MG63 (cell line): ENCODE results near the gene TMEM39A. TPM values are rescaled to one million over a fixed set of nuclear protein-coding genes. Genes with fewer than 3 reads are reported as not detected.

Experiments
- DNase-seq: peaks from one replicate; pipeline ENCODE4 v3.0.0-alpha.2; 2020
- H3K27me3 ChIP-seq: fragments of 250-450 bp; sonication (Bioruptor Pico); 2 replicates; pipeline ENCODE4 v1.5.1; 2020; ENCODE audit warnings: mild to moderate bottlenecking, moderate library complexity
- H3K36me3 ChIP-seq: fragments of 250-450 bp; sonication (Bioruptor Pico); 2 replicates; pipeline ENCODE4 v1.5.1; 2020; ENCODE audit warnings: mild to moderate bottlenecking, moderate library complexity
- H3K4me3 ChIP-seq: fragments of 250-450 bp; sonication (Bioruptor Pico); 2 replicates; pipeline ENCODE4 v1.5.1; 2020; ENCODE audit warnings: mild to moderate bottlenecking, moderate library complexity
- H3K9me3 ChIP-seq: fragments of 250-450 bp; sonication (Bioruptor Pico); 2 replicates; pipeline ENCODE4 v1.5.1; 2020; ENCODE audit warnings: mild to moderate bottlenecking, moderate library complexity
- total RNA-seq: library from RNA; depleted of rRNA; stranded (reverse); fragments of >200 nt; shearing (Covaris generic); gene quantifications from 2 replicates; pipeline ENCODE4 v1.2.3, GENCODE V29; 2014; ENCODE audit warnings: low replicate concordance; rRNA removed

Gene TMEM39A
- 27.9 and 37.9 TPM in 2 replicates for total RNA-seq

GRCh38 chr3:119463171-119464169, at the start of gene TMEM39A:
Gene TMEM39A, minus strand, starts transcription at chr3:119463615. Its CDS starts 1,541 bp downstream, at chr3:119462074.
- Histone ChIP-seq H3K27me3 (no peaks in the 10 kb centered on the region), H3K36me3 (peaks cover 40% of the 10 kb centered on the region), H3K4me3 (peak within 1 kb of the TSS; percentile 97), H3K9me3 (no peaks in the 10 kb centered on the region)
- DNase-seq, result peak; percentile 100

GRCh38 chr3:119510690-119511089, 47.3 kb upstream of the TMEM39A start:
- H3K36me3 ChIP-seq, result peaks cover 75% of the 10 kb centered on the region
- no peak for DNase-seq
- H3K27me3 ChIP-seq, result no peaks in the 10 kb centered on the region
- H3K4me3 ChIP-seq, result no peak overlapping the region
- no peaks in the 10 kb centered on the region for H3K9me3 ChIP-seq

- H3K4me3 ChIP-seq, result no peak overlapping the region
- H3K27me3 ChIP-seq, result no peaks in the 10 kb centered on the region
- H3K36me3 ChIP-seq, result peaks cover 73% of the 10 kb centered on the region
- DNase-seq, result no peak
- no peaks in the 10 kb centered on the region for H3K9me3 ChIP-seq
Measured at GRCh38 chr3:119508172-119508845, 44.9 kb upstream of the TMEM39A start.

GRCh38 chr3:119507404-119507803, 44.0 kb upstream of the TMEM39A start:
- Histone ChIP-seq H3K27me3 (no peaks in the 10 kb centered on the region), H3K36me3 (peaks cover 75% of the 10 kb centered on the region), H3K9me3 (no peaks in the 10 kb centered on the region), H3K4me3 (no peak overlapping the region)
- no peak for DNase-seq

- Histone ChIP-seq H3K36me3 (peaks cover 77% of the 10 kb centered on the region), H3K9me3 (no peaks in the 10 kb centered on the region), H3K27me3 (no peaks in the 10 kb centered on the region), H3K4me3 (no peak overlapping the region)
- DNase-seq, result no peak
Measured at GRCh38 chr3:119506631-119507030, 43.2 kb upstream of the TMEM39A start.

GRCh38 chr3:119500901-119501300, 37.5 kb upstream of the TMEM39A start:
- H3K9me3 ChIP-seq, result no peaks in the 10 kb centered on the region
- no peaks in the 10 kb centered on the region for H3K27me3 ChIP-seq
- peaks cover 36% of the 10 kb centered on the region for H3K36me3 ChIP-seq
- H3K4me3 ChIP-seq, result no peak overlapping the region
- no peak for DNase-seq

GRCh38 chr3:119500265-119500664, 36.9 kb upstream of the TMEM39A start:
- peak overlapping the region; percentile 99 for H3K4me3 ChIP-seq

GRCh38 chr3:119498186-119499011, 35.0 kb upstream of the TMEM39A start, which contains the start of gene TIMMDC1:
Gene TIMMDC1, plus strand, starts transcription at chr3:119498547. Its CDS starts 187 bp downstream, at chr3:119498734.
- Histone ChIP-seq H3K4me3 (peak within 1 kb of the TSS; percentile 99), H3K36me3 (peaks cover 17% of the 10 kb centered on the region), H3K27me3 (no peaks in the 10 kb centered on the region), H3K9me3 (no peaks in the 10 kb centered on the region)
- DNase-seq, result peak; percentile 99

More at GRCh38 chr3:119500265-119500664, 36.9 kb upstream of the TMEM39A start:
- DNase-seq, result no peak
- H3K9me3 ChIP-seq, result no peaks in the 10 kb centered on the region
- no peaks in the 10 kb centered on the region for H3K27me3 ChIP-seq
- H3K36me3 ChIP-seq, result peaks cover 31% of the 10 kb centered on the region

GRCh38 chr3:119497820-119498185, 34.4 kb upstream of the TMEM39A start:
- H3K27me3 ChIP-seq, result no peaks in the 10 kb centered on the region
- peak; percentile 48 for DNase-seq
- peaks cover 11% of the 10 kb centered on the region for H3K36me3 ChIP-seq
- peak overlapping the region; percentile 99 for H3K4me3 ChIP-seq
- H3K9me3 ChIP-seq, result no peaks in the 10 kb centered on the region

- no peak for DNase-seq
- Histone ChIP-seq H3K4me3 (no peak overlapping the region), H3K27me3 (no peaks in the 10 kb centered on the region), H3K9me3 (no peaks in the 10 kb centered on the region), H3K36me3 (peaks cover 14% of the 10 kb centered on the region)
Measured at GRCh38 chr3:119494597-119494996, 31.2 kb upstream of the TMEM39A start.

- Histone ChIP-seq H3K27me3 (no peaks in the 10 kb centered on the region), H3K36me3 (peaks cover 11% of the 10 kb centered on the region), H3K9me3 (no peaks in the 10 kb centered on the region), H3K4me3 (no peak overlapping the region)
- no peak for DNase-seq
Measured at GRCh38 chr3:119492810-119493209, 29.4 kb upstream of the TMEM39A start.

GRCh38 chr3:119492128-119492527, 28.7 kb upstream of the TMEM39A start:
- no peak for DNase-seq
- Histone ChIP-seq H3K4me3 (no peak overlapping the region), H3K27me3 (no peaks in the 10 kb centered on the region), H3K9me3 (no peaks in the 10 kb centered on the region), H3K36me3 (peaks cover 11% of the 10 kb centered on the region)

- no peaks in the 10 kb centered on the region for H3K27me3 ChIP-seq
- no peaks in the 10 kb centered on the region for H3K9me3 ChIP-seq
- peaks cover 20% of the 10 kb centered on the region for H3K36me3 ChIP-seq
- no peak overlapping the region for H3K4me3 ChIP-seq
- no peak for DNase-seq
Measured at GRCh38 chr3:119490153-119490552, 26.7 kb upstream of the TMEM39A start.

GRCh38 chr3:119485563-119485962, 22.1 kb upstream of the TMEM39A start:
- no peak for DNase-seq
- Histone ChIP-seq H3K27me3 (no peaks in the 10 kb centered on the region), H3K4me3 (no peak overlapping the region), H3K9me3 (no peaks in the 10 kb centered on the region), H3K36me3 (peaks cover 10% of the 10 kb centered on the region)

GRCh38 chr3:119483101-119483500, 19.7 kb upstream of the TMEM39A start:
- Histone ChIP-seq H3K9me3 (no peaks in the 10 kb centered on the region), H3K27me3 (no peaks in the 10 kb centered on the region), H3K4me3 (no peak overlapping the region), H3K36me3 (peaks cover 9% of the 10 kb centered on the region; the same call in 1 of the 2 replicates)
- DNase-seq, result no peak

GRCh38 chr3:119481079-119481478, 17.7 kb upstream of the TMEM39A start:
- H3K36me3 ChIP-seq, result peaks cover 9% of the 10 kb centered on the region
- no peak for DNase-seq
- no peaks in the 10 kb centered on the region for H3K9me3 ChIP-seq
- no peak overlapping the region for H3K4me3 ChIP-seq
- no peaks in the 10 kb centered on the region for H3K27me3 ChIP-seq
